ENCODE data around the gene RAB40C. TPM values are rescaled to one million over a fixed set of nuclear protein-coding genes. Genes with fewer than 3 reads are reported as not detected.

RAB40C gene
- total and polyA plus RNA-seq, 4 donors, result 6.1 to 11.0 (median 9.2) TPM

- TF ChIP-seq CTCF (IDR thresholded peaks at IDR 0.05; ENCODE audit: low read depth, low read length, missing input control), result no peak
Observed at GRCh38 chr16:635573-636205, 45.8 kb downstream of the RAB40C start (continued).

GRCh38 chr16:636206-637080 is 46.6 kb downstream of the RAB40C start, which contains the start of gene METTL26:
METTL26 (minus strand) TSS chr16:636305; CDS start chr16:636290, 15 bp downstream.
- peaks cover 8 to 38% (median 19%) of the 10 kb centered on the region in 4 donors for H3K4me1 ChIP-seq (ENCODE audit: control insufficient read depth in 4 of 4, insufficient read depth in 4 of 4, low read length in 3 of 4)
- H3K9ac ChIP-seq (ENCODE audit: low read depth in 1 of 2, low read length in 2 of 2), result peak within 1 kb of the TSS; percentile 63 to 89
- H3K9me3 ChIP-seq (ENCODE audit: control insufficient read depth in 4 of 4, low read length in 3 of 4), result no peaks in the 10 kb centered on the region
- H3K4me3 ChIP-seq (ENCODE audit: low read depth in 1 of 3, low read length in 3 of 3), result peak within 1 kb of the TSS; percentile 60 to 88 (median 80)
- DNase-seq (ENCODE audit: low spot score), result peak; percentile 94
- TF ChIP-seq RXRA (IDR thresholded peaks at IDR 0.05) (no peak), YY1 (IDR thresholded peaks at IDR 0.05) (peak; percentile 56), GABPA (IDR thresholded peaks at IDR 0.05 in 1 of 2, conservative IDR thresholded peaks at IDR 0.05 in 1 of 2) (peak in 1 of 2 donors; percentile 69), MAX (IDR thresholded peaks at IDR 0.05) (peak; percentile 88), SP1 (IDR thresholded peaks at IDR 0.05) (peak; percentile 6), RAD21 (IDR thresholded peaks at IDR 0.05) (peak in 1 of 2 donors; percentile 11), TAF1 (conservative IDR thresholded peaks at IDR 0.05) (no peak)
- TF ChIP-seq, protein P1, sequence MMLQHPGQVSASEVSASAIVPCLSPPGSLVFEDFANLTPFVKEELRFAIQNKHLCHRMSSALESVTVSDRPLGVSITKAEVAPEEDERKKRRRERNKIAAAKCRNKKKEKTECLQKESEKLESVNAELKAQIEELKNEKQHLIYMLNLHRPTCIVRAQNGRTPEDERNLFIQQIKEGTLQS (IDR thresholded peaks at IDR 0.05), result peak; percentile 100
- WGBS, result under 1% methylated on average over 91 of the region's 91 CpGs
- peaks cover 0 to 7% (median 0%) of the 10 kb centered on the region in 4 donors for H3K36me3 ChIP-seq (ENCODE audit: control insufficient read depth in 4 of 4, insufficient read depth in 3 of 4, low read depth in 1 of 4, low read length in 3 of 4)
- H3K27me3 ChIP-seq (ENCODE audit: control insufficient read depth in 4 of 4, insufficient read depth in 4 of 4, low read length in 3 of 4), result no peaks in the 10 kb centered on the region
- peak within 1 kb of the TSS; percentile 84 to 99 for H3K27ac ChIP-seq (ENCODE audit: low read depth in 1 of 2, low read length in 2 of 2)

DNA sequence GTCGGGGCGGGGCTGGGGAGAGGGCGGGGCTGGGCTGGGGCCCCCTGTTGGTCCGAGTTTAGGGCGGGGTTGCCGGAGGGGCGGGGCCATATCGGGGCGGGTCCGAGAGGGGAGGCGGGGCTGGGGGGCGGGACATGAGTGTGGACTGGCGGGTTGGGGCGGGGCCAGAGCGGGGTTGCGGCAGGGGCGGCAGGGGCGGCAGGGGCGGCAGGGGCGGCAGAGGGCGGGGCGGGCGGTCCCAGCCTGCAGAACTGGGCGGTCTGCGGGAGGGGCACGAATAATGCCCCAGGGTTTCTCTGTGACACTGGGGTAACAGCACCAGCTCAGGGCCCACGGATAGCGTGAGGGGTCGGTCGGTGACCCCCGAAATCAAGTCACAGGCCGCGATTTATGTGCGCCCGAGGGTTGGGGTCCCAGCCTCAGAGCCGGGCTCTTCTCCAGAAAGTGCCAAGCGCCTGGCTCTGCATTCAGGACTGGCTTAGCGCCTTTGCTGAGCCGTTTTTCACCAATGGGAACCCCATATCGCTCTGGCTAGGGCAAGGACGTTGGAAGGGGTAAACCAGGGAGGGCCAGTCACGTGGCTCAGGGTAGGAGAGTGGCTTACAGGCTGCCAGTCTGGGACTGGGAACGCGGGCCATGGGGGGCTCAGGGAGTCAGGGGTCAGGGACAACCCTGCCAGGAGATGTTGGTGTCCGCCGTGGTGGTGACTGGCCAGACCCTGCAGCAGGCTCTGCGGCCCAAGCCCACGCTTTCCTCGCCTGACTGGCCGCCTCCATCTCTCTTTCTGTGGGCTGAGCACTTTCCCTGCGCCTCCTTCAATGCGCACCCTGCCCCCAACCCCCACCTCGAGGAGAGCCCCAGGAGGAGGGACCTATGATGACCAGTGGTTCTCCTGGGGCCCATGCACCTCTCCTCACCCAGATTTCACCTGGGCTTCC is 47.5 kb downstream of the RAB40C start:
- Histone ChIP-seq H3K27ac (ENCODE audit: low read depth in 1 of 2, low read length in 2 of 2) (peak overlapping the region; percentile 84 to 99), H3K27me3 (ENCODE audit: control insufficient read depth in 4 of 4, insufficient read depth in 4 of 4, low read length in 3 of 4) (no peaks in the 10 kb centered on the region), H3K4me3 (ENCODE audit: low read depth in 1 of 3, low read length in 3 of 3) (peak overlapping the region; percentile 60 to 88 (median 80)), H3K36me3 (ENCODE audit: control insufficient read depth in 4 of 4, insufficient read depth in 3 of 4, low read depth in 1 of 4, low read length in 3 of 4) (peaks cover 0 to 8% (median 0%) of the 10 kb centered on the region in 4 donors), H3K4me1 (ENCODE audit: control insufficient read depth in 4 of 4, insufficient read depth in 4 of 4, low read length in 3 of 4) (peaks cover 8 to 40% (median 20%) of the 10 kb centered on the region in 4 donors), H3K9ac (ENCODE audit: low read depth in 1 of 2, low read length in 2 of 2) (no peak overlapping the region), H3K9me3 (ENCODE audit: control insufficient read depth in 4 of 4, low read length in 3 of 4) (no peaks in the 10 kb centered on the region)
- peak; percentile 95 for DNase-seq (ENCODE audit: low spot score)
- WGBS, result 16% methylated on average over 53 of the region's 53 CpGs
- no peak for TF ChIP-seq EGR1 (IDR thresholded peaks at IDR 0.05; ENCODE audit: low read depth in 2 of 2)
- no peak for TF ChIP-seq CTCF (IDR thresholded peaks at IDR 0.05; ENCODE audit: low read depth, low read length, missing input control)
- TF ChIP-seq RAD21 (IDR thresholded peaks at IDR 0.05), result no peak
- no peak for TF ChIP-seq YY1 (IDR thresholded peaks at IDR 0.05)
- TF ChIP-seq, protein P1 (IDR thresholded peaks at IDR 0.05), result no peak
- TF ChIP-seq GABPA (IDR thresholded peaks at IDR 0.05 in 1 of 2, conservative IDR thresholded peaks at IDR 0.05 in 1 of 2), result no peak
- TF ChIP-seq FOXA1 (IDR thresholded peaks at IDR 0.05), result no peak
- TF ChIP-seq HNF4G (IDR thresholded peaks at IDR 0.05), result no peak
- TF ChIP-seq REST (IDR thresholded peaks at IDR 0.05), result peak; percentile 9
- no peak for TF ChIP-seq TAF1 (conservative IDR thresholded peaks at IDR 0.05)
- TF ChIP-seq SP1 (IDR thresholded peaks at IDR 0.05), result peak; percentile 15
- no peak for TF ChIP-seq NR2F2 (IDR thresholded peaks at IDR 0.05)
- no peak for TF ChIP-seq FOXA2 (IDR thresholded peaks at IDR 0.05)
- TF ChIP-seq JUND (IDR thresholded peaks at IDR 0.05), result no peak

Measured in liver (tissue), 9 donors.